CD4-positive, alpha-beta T cell treated with Interferon gamma for 1 hour (primary cell): ENCODE results near the gene RHOG.
"Not testable (repeated sequence)": the region's sequence is repeated elsewhere in the genome, so short reads cannot be mapped to it uniquely, and the experiment has no call there.

Source experiments
- DNase-seq: peaks from one replicate; pipeline ENCODE4 v3.0.0-alpha.2; 2020

RHOG gene

GRCh38 chr11:3832816-3833215 is 7.9 kb downstream of the RHOG start:
- DNase-seq, result no peak

- no peak for DNase-seq
These were observed 9.2 kb downstream of the RHOG start for GRCh38 chr11:3831378-3832239.

- no peak for DNase-seq
These were observed 10.0 kb downstream of the RHOG start for GRCh38 chr11:3830730-3831129.

GRCh38 chr11:3830088-3830487 is 10.7 kb downstream of the RHOG start:
- DNase-seq, result no peak

GRCh38 chr11:3827434-3828186 is 13.1 kb downstream of the RHOG start:
- no peak for DNase-seq

GRCh38 chr11:3826721-3827120 is 14.0 kb downstream of the RHOG start:
- no peak for DNase-seq

GRCh38 chr11:3825473-3826154 is 15.1 kb downstream of the RHOG start:
- DNase-seq, result no peak

GRCh38 chr11:3824714-3825472 is 15.9 kb downstream of the RHOG start:
- peak; percentile 81 for DNase-seq

GRCh38 chr11:3823762-3824506 is 16.8 kb downstream of the RHOG start:
- DNase-seq, result no peak

- DNase-seq, result no peak
These were observed 17.5 kb downstream of the RHOG start for GRCh38 chr11:3823303-3823702.

GRCh38 chr11:3822312-3822711 is 18.4 kb downstream of the RHOG start:
- DNase-seq, result no peak

GRCh38 chr11:3820971-3821370 is 19.8 kb downstream of the RHOG start:
- DNase-seq, result no peak

- DNase-seq, result no peak
These were observed 23.5 kb downstream of the RHOG start for GRCh38 chr11:3817181-3817800.

- no peak for DNase-seq
These were observed 24.1 kb downstream of the RHOG start for GRCh38 chr11:3816673-3817072.

- DNase-seq, result no peak
These were observed 24.9 kb downstream of the RHOG start for GRCh38 chr11:3815845-3816244.

- DNase-seq, result not testable (repeated sequence)
These were observed 25.9 kb downstream of the RHOG start for GRCh38 chr11:3814832-3815231.

GRCh38 chr11:3810951-3811350 is 29.8 kb downstream of the RHOG start:
- no peak for DNase-seq

- DNase-seq, result no peak
These were observed 30.3 kb downstream of the RHOG start for GRCh38 chr11:3810446-3810845.

- DNase-seq, result no peak
These were observed 31.2 kb downstream of the RHOG start for GRCh38 chr11:3809624-3809928.

- DNase-seq, result peak; percentile 52
These were observed 31.7 kb downstream of the RHOG start for GRCh38 chr11:3808861-3809623.
